Natural killer cell (primary cell): ENCODE measurements around the gene SHROOM1. TPM values are rescaled to one million over a fixed set of nuclear protein-coding genes. Genes with fewer than 3 reads are reported as not detected.

ENCODE experiments used
- ATAC-seq, 3 donors: fragments of 150-1000 bp in 2 of 3; fragments of 200-7000 bp in 1 of 3; cut with Tn5 transposase; 1 replicate in 1 of 3; 2 replicates in 2 of 3; pipeline ENCODE4 v1.10.0; 2021; ENCODE audit warnings: mild to moderate bottlenecking in 2 of 3, moderate library complexity in 2 of 3
- DNase-seq, 2 donors: peaks; one replicate each; pipeline versions ENCODE4 v3.0.0 to v3.0.0-alpha.2; 2013 to 2021; ENCODE audit warnings: mixed read lengths in 1 of 2
- H3K27ac ChIP-seq: one replicate; pipeline ENCODE4 v1.5.1; 2013; ENCODE audit warnings: mild to moderate bottlenecking, low read length
- H3K27me3 ChIP-seq: one replicate; pipeline ENCODE4 v1.6.1; 2013; ENCODE audit warnings: low read length; ENCODE audit not compliant: control insufficient read depth, insufficient read depth
- H3K36me3 ChIP-seq: one replicate; pipeline ENCODE4 v1.6.1; 2013; ENCODE audit warnings: low read length; ENCODE audit not compliant: control insufficient read depth, insufficient read depth
- H3K4me1 ChIP-seq: one replicate; pipeline ENCODE4 v1.6.1; 2013; ENCODE audit warnings: low read length; ENCODE audit not compliant: control insufficient read depth, insufficient read depth
- H3K4me3 ChIP-seq: one replicate; pipeline ENCODE4 v1.5.1; 2013; ENCODE audit warnings: low read length
- H3K9me3 ChIP-seq: one replicate; pipeline ENCODE4 v1.6.1; 2013; ENCODE audit warnings: low read length; ENCODE audit not compliant: control insufficient read depth, insufficient read depth
- H3K27ac Mint-ChIP-seq, 2 donors: one replicate each; pipeline ENCODE4 v1.8.0; 2022; ENCODE audit warnings: mild to moderate bottlenecking in 2 of 2, mixed read lengths in 2 of 2, moderate library complexity in 1 of 2
- H3K27me3 Mint-ChIP-seq, 2 donors: one replicate each; pipeline ENCODE4 v1.8.0; 2022; ENCODE audit warnings: low read depth in 2 of 2, mixed read lengths in 2 of 2
- H3K36me3 Mint-ChIP-seq: one replicate; pipeline ENCODE4 v1.8.0; 2022; ENCODE audit warnings: mixed read lengths
- H3K4me1 Mint-ChIP-seq, 2 donors: one replicate each; pipeline ENCODE4 v1.8.0; 2022; ENCODE audit warnings: mixed read lengths in 2 of 2
- H3K4me3 Mint-ChIP-seq: one replicate; pipeline ENCODE4 v1.8.0; 2022; ENCODE audit warnings: mild to moderate bottlenecking, moderate library complexity, mixed read lengths
- H3K9me3 Mint-ChIP-seq, 2 donors: one replicate each; pipeline ENCODE4 v1.8.0; 2022; ENCODE audit warnings: mixed read lengths in 2 of 2
- CTCF ChIP-seq: fragments of 200-600 bp; IDR thresholded peaks from one replicate; pipeline ENCODE4 v1.8.0; 2022; ENCODE audit warnings: antibody characterized with exemption
- WGBS: methylation state at CpG from one replicate; pipeline ENCODE4 v1.1.7; 2013; ENCODE audit warnings: missing lambda C conversion rate; ENCODE audit not compliant: insufficient coverage; 5-methylcytosine and 5-hydroxymethylcytosine counted together
- intact Hi-C: fragments of 100-400 bp; cut with micrococcal nuclease; formaldehyde crosslinking; loops from one replicate; pipeline ENCODE4 v1.14.2; 2022
- total RNA-seq, 4 donors: library from RNA; stranded (reverse); fragments of 120-200 nt in 1 of 4; gene quantifications; one replicate each; pipeline versions ENCODE4 v1.2.3 to v1.2.4, GENCODE V29; 2013 to 2022

The SHROOM1 gene
- total RNA-seq, 3 donors from 2014 or later (not counting 1 experiment from before 2014, with no cell fraction given) = 0.82 to 3.5 (median 0.85) TPM

DNA sequence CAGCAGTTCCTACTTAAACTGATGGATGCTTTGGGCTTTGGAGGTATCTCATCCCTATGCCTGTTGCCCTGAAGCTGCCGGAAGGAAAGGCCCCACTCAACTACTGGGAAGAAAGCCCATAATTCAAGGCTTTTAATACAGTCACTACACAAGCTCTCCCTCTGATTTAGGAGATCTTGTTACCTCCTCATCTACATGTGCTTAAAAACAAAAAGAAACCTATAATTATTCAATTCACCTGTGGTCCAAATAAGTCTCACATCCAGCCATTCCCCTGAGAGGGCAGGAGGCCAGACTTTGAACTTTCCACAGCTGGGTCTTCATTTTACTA lies 42.3 kb upstream of the SHROOM1 start:
- DNase-seq (no peak), ATAC-seq (no peak)
- H3K27me3 Mint-ChIP-seq = no peaks in the 10 kb centered on the region
- Histone ChIP-seq H3K27ac (no peak overlapping the region), H3K36me3 (peaks cover 25% of the 10 kb centered on the region), H3K4me3 (no peak overlapping the region), H3K9me3 (no peaks in the 10 kb centered on the region), H3K27me3 (no peaks in the 10 kb centered on the region), H3K4me1 (peaks cover under 1% of the 10 kb centered on the region)
- no peak for TF ChIP-seq CTCF
- H3K4me3 Mint-ChIP-seq = no peak overlapping the region
- intact Hi-C loops = no loop called here
- H3K36me3 Mint-ChIP-seq = no peaks in the 10 kb centered on the region
- H3K27ac Mint-ChIP-seq = peak overlapping the region; percentile 21 to 32
- H3K4me1 Mint-ChIP-seq = peaks cover under 1 to 1% of the 10 kb centered on the region in 2 donors
- no peaks in the 10 kb centered on the region for H3K9me3 Mint-ChIP-seq
- 92% methylated on average over 1 of the region's 1 CpG for WGBS

- Mint-ChIP-seq H3K4me3 (no peak overlapping the region), H3K27me3 (no peaks in the 10 kb centered on the region), H3K9me3 (no peaks in the 10 kb centered on the region), H3K36me3 (no peaks in the 10 kb centered on the region), H3K27ac (peak overlapping the region in 1 of 2 donors; percentile 46), H3K4me1 (peaks cover 10 to 12% of the 10 kb centered on the region in 2 donors)
- no peaks in the 10 kb centered on the region for H3K9me3 ChIP-seq
- intact Hi-C loops = no loop called here
- H3K27ac ChIP-seq = no peak overlapping the region
- DNase-seq = no peak
- H3K4me3 ChIP-seq = no peak overlapping the region
- H3K36me3 ChIP-seq = peaks cover 16% of the 10 kb centered on the region
- WGBS = 98% methylated on average over 4 of the region's 5 CpGs
- peaks cover 5% of the 10 kb centered on the region for H3K4me1 ChIP-seq
- no peak for ATAC-seq
- no peak for TF ChIP-seq CTCF
- no peaks in the 10 kb centered on the region for H3K27me3 ChIP-seq
These were observed 41.2 kb upstream of the SHROOM1 start for GRCh38 chr5:132871459-132872284.

DNA sequence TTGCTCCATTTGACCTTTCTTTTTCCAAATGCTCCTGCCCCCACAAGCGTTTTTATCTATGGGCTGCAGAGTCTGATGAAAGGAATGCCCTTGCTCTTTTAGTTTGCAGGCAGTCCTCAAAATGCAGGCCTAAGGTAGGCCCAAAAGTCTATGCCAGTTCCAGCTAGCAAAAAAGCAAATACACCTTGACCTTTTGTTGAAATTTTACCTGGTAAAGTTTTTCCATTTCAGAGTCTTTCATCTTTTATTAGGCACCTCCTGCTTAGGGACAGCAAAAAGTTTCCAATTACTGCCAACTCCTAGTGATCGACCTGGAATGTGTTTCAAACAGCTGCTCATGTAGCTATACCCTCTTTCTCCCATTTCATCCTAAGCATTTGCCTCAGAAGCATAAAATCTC lies 40.4 kb upstream of the SHROOM1 start:
- peaks cover 12% of the 10 kb centered on the region for H3K36me3 ChIP-seq
- H3K4me3 Mint-ChIP-seq = no peak overlapping the region
- WGBS = 93% methylated on average over 2 of the region's 2 CpGs

More for the DNA sequence above, 40.4 kb upstream of the SHROOM1 start:
- Mint-ChIP-seq H3K27ac (peak overlapping the region; percentile 27 to 46), H3K9me3 (no peaks in the 10 kb centered on the region), H3K36me3 (no peaks in the 10 kb centered on the region), H3K4me1 (peaks cover 19 to 21% of the 10 kb centered on the region in 2 donors), H3K27me3 (no peaks in the 10 kb centered on the region)
- ATAC-seq (no peak), DNase-seq (no peak)
- intact Hi-C loops = no loop called here
- H3K9me3 ChIP-seq = no peaks in the 10 kb centered on the region
- no peak overlapping the region for H3K4me3 ChIP-seq
- peaks cover 9% of the 10 kb centered on the region for H3K4me1 ChIP-seq
- H3K27ac ChIP-seq = no peak overlapping the region
- no peaks in the 10 kb centered on the region for H3K27me3 ChIP-seq
- TF ChIP-seq CTCF = no peak
